Stimulated activated CD8-positive, alpha-beta memory T cell treated with anti-CD3 and anti-CD28 coated beads, Interleukin-12 subunit alpha, Interleukin-12 subunit beta, amount 100 ng/mL, for 4 hours (primary cell): ENCODE results near the gene NMU.
"Not testable (repeated sequence)": the region's sequence is repeated elsewhere in the genome, so short reads cannot be mapped to it uniquely, and the experiment has no call there.

Experiments
- DNase-seq: peaks from one replicate; pipeline ENCODE4 v3.0.0-alpha.2; 2020; ENCODE audit warnings: low read depth

The NMU gene

GRCh38 chr4:55635741-55636655 lies at the start of gene NMU:
TSS of gene NMU (minus strand) at chr4:55636298. CDS start at chr4:55636192, 106 bp downstream.
- DNase-seq: no peak

DNA sequence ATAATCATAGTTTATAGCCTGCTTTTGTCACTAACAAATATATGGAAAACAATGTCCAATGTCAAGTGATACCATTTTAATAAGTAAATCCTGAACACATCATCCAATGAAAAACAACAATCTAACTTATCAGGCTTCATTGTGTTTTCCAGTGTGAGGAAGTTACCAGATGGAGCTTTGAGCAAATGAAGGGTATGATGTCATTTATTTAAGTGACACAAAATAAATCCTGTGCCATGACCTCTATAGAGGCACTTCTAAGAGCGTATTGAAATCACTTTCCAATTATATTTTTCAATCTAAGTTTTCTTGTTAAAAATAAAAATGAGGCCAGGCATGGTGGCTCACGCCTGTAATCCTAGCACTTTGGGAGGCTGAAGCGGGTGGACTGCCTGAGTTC lies 48.2 kb upstream of the NMU start:
- no peak for DNase-seq

- DNase-seq: not testable (repeated sequence)
Observed at GRCh38 chr4:55682797-55683196, 46.7 kb upstream of the NMU start.

DNA sequence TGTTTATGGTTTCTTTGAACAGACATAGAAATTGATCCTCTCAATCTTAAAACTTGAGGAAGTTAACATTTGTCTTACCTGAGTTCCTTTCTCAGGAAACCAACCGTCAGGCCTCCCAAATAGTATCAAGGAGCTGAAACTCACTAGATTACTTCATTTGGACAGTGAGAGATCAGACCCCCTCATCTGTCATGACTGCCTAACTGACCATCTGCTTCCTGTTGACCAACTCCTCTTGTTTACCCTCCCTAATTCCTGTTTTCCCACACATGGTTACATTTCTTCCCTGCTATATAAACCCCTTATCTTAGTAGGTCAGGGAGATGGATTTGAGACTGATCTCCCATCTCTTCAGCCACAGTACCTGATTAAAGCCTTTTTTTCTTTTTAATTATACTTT lies 46.2 kb upstream of the NMU start:
- DNase-seq: no peak

DNA sequence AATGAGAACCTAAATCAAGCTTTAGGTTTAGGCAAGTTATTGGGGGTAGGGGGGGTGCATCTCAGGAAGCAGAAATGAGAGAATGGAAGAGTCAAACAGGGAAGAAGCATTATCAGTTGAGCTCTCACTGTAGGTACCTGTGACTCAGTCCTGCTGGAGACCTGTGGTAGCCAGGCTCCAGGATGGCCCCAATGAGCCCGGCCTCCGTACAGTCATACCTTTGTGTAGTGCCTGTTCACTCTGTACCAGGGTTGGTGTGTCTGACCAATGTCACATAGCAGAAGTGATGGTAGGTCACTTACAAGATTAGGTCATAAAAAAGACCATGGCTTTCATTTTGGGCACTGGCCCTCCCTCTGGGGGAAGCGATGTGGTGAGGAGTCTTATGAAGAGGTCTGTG lies 45.3 kb upstream of the NMU start:
- no peak for DNase-seq

DNA sequence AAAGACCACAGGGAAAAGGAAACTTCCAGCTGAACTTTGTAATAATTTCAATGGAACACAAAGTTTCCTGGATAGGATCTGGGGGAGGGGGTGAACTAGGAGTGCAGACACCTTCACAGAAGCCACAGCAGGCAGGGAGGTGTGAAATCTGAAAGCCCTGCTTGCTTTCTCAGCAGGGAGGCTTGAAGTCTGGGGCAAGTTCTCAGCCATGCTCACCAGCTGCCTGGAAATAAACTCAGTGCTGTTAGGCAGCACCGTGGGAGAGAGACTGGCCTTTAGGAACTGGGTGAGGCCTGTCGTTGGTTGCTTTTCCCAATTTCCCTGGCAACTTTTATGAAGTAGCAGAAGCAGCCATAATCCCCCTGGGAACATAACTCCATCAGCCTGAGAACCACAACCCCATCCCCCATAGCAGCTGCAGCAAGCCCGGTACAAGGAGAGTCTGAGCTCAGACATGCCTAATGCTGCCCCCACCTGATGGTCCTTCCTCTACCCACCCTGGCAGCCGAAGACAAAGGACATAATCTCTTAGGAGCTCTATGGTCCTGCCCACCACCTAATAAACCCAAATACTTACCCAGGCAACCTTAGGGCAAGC lies 39.2 kb upstream of the NMU start:
- no peak for DNase-seq

DNA sequence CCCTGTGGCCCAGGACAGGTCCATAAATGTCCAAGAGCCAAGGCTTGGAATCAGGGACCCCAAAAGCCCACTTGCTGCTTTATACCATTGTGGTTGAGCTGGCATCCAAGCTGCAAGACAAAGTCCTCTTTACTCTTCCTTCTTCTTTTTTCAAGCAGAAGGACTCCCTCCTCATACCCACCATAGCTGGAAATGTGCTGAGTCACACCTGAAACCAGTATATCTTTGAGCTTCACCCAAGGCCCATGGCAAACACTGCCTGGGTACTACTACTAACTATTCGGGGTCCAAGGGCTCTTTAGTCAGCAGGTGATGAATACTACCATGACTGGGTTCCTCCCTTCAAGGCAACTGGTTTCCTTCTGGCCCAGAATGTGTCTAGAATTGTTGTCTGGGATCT lies 37.3 kb upstream of the NMU start:
- DNase-seq: no peak

DNA sequence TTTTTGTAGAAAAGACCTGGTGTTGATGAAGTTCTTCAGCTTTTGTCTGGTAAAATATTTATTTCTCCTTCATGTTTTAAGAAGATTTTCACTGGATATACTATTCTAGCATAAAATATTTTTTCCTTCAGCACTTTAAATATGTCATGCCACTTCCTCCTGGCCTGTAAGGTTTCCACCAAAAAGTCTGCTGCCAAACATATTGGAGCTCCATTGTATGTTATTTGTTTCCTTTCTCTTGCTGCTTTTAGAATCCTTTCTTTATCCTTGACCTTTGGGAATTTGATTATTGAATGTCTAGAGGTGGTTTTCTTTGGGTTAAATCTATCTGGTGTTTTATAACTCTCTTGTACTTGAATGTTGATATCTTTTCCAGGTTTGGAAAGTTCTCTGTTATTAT lies 35.6 kb upstream of the NMU start:
- no peak for DNase-seq

DNA sequence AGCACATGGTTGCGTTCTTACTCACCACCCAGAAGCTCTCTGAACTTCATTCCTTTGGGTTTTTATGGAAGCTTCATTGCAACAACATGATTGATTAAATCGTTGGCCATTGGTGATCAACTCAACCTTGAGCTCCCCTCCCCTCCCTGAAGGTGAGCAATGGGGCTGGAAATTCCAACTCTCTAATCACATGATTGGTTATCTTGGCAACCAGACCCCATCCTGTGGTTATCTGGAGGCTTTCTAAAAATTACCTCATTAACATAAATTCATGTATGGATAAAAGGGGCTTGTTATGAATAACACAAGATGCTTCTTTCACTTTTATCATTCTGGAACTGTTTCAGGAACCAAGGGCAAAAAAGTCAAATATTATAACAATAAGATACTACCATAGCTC lies 34.6 kb upstream of the NMU start:
- no peak for DNase-seq

GRCh38 chr4:55668449-55668848 lies 32.4 kb upstream of the NMU start:
- no peak for DNase-seq

- no peak for DNase-seq
Observed at GRCh38 chr4:55666535-55666934, 30.4 kb upstream of the NMU start.

GRCh38 chr4:55663145-55663544 lies 27.0 kb upstream of the NMU start:
- no peak for DNase-seq

GRCh38 chr4:55661398-55662056 lies 25.4 kb upstream of the NMU start:
- DNase-seq: no peak

DNA sequence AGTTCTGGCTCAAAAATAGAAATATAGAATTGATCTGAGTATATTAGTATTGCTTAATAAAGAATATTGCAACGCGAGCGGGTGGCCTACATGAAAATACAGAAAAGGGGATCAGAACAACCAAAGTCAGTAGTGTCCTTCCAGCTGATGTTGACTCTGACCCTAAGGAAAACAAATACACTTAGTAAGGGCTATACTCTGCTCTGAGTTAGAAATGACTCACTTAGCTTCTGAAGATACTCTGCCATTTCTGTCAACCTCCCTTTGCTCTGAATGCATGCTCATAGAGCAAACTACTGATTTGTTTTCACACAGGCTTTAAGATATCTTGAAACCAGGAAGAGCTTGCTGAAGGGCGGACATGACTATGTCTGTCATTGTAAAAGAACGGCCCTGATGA lies 22.6 kb upstream of the NMU start:
- no peak for DNase-seq

DNA sequence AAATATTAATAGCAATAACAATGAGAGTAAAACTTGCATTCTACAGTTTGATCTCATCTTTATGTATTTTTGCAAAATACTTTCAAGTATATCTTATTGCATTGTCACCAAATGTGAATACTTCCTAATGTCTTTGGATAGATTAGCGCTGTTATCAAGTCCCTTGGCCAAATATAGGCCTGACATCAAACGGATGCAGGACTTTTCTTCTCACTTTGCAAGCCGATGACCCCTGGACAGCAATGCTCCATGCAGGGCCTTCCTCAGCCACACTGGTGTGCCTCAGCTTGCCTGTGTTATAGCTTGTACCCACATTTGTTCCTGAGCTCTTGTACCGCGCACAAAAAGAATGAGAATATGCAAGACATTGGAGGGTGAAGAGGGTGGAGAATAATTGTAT lies 18.0 kb upstream of the NMU start:
- no peak for DNase-seq

DNA sequence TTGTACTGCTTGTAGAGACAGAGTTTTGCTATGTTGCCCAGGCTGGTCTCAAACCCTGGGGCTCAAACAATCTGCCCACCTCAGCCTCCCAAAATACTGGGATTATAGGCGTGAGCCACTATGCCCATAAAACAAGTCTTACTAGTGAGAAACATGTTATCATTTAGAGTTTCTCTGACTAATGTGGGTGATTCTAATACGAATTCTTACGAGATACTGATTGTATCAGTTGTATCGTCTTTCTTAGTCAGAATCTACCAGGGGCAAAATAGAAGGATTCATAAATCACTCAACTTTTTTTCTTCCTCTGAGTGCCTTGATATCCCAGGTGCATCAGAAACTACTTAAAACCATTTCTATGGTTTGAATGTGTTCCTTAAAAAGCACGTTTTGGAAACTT lies 14.4 kb upstream of the NMU start:
- no peak for DNase-seq

DNA sequence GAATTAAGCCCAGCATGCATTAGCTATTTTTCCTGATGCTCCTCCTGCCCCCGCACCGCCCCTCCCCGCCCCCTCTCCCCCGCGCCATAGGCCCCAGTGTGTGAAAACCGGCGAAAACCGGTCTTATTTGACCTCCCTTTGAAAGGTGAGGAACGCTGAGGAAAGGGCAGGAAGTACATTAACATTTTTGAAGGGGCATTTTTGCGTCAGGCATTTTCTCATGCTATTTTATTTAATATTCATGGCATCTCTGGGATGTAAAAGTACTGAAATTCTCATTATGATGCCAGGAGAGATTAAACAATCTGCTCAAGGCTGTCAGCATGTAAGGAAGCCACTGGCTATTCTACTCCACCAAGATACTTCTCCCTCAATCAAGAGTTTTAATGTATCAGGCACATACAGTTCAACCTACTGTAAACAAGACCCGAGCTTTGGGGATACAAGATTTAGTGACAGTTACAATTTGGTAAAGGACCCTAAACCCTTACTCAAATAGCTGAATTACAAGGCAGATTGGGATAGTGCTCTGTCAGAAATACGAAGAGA lies 1.2 kb upstream of the NMU start:
- no peak for DNase-seq

- no peak for DNase-seq
Observed at GRCh38 chr4:55636656-55636999, 530 bp upstream of the NMU start.

DNA sequence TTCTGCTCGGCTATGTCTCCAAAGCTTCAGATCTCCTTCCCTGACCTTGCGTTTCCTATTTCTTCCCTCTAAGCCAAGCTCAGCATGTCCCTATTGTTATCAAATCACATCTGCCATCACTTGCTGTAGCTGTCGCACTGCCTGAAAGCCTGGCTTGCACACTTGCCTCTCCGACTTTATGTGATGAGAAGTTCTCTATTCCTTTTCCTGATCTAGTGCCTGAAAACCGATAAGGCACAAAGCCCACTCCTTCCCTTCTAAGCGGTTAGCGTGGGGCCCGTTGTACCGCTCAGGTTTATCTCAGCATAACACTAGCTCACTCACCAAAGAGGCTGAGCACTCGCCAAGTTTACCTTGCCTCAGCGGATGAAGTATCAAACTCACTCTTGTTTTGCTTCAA lies 816 bp downstream of the NMU start:
- no peak for DNase-seq

- no peak for DNase-seq
Observed at GRCh38 chr4:55634417-55635128, 1.5 kb downstream of the NMU start.

- DNase-seq: no peak
Observed at GRCh38 chr4:55633903-55634302, 2.2 kb downstream of the NMU start.

GRCh38 chr4:55625835-55626234 lies 10.3 kb downstream of the NMU start:
- DNase-seq: no peak
